AG09319 (cell line): ENCODE results near the gene RPL34.

Experiments used
- DNase-seq: peaks from one replicate; pipeline ENCODE4 v3.0.0-alpha.2; 2010; ENCODE audit warnings: low read depth; ENCODE audit errors: extremely low read depth
- CTCF ChIP-seq: IDR thresholded peaks from 2 replicates; pipeline ENCODE4 v1.5.1; 2011; ENCODE audit warnings: low read depth, mild to moderate bottlenecking, inconsistent platforms, low read length, moderate library complexity

The RPL34 gene

GRCh38 chr4:108611365-108611764 lies 9.0 kb upstream of the RPL34 start:
- no peak for DNase-seq
- peak; percentile 62 for TF ChIP-seq CTCF

GRCh38 chr4:108612365-108612764 lies 8.0 kb upstream of the RPL34 start:
- DNase-seq = no peak
- no peak for TF ChIP-seq CTCF

GRCh38 chr4:108619372-108620100 lies 840 bp upstream of the RPL34 start:
- no peak for DNase-seq
- no peak for TF ChIP-seq CTCF

GRCh38 chr4:108620933-108621905 lies 843 bp downstream of the RPL34 start:
- no peak for DNase-seq
- no peak for TF ChIP-seq CTCF

- TF ChIP-seq CTCF = no peak
- no peak for DNase-seq
These were observed 1.6 kb downstream of the RPL34 start for GRCh38 chr4:108622022-108622421.

GRCh38 chr4:108622828-108623227 lies 2.5 kb downstream of the RPL34 start:
- no peak for TF ChIP-seq CTCF

More at GRCh38 chr4:108622828-108623227, 2.5 kb downstream of the RPL34 start:
- no peak for DNase-seq
